Measurements from ENCODE around the gene ZBTB7C.

Gene ZBTB7C

DNA sequence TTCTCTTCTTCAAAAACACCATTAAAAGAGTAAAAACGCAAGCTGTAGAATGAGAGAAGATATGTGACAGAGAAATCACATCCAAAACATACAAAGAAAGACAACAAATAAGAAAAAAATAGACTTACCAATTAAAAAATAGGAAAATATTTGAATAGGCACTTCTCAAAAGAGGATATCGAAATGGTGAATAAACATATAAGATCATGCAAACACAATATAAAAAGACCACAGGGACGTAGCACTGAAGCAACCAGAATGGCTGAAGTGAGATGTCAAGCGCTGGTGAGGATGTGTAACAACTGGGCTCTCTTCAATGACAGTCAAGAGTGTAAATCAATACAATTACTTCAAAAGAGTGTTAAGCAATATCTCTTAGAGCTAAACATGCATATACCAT, 202.3 kb downstream of the ZBTB7C start:
- DNase-seq = no peak

DNA sequence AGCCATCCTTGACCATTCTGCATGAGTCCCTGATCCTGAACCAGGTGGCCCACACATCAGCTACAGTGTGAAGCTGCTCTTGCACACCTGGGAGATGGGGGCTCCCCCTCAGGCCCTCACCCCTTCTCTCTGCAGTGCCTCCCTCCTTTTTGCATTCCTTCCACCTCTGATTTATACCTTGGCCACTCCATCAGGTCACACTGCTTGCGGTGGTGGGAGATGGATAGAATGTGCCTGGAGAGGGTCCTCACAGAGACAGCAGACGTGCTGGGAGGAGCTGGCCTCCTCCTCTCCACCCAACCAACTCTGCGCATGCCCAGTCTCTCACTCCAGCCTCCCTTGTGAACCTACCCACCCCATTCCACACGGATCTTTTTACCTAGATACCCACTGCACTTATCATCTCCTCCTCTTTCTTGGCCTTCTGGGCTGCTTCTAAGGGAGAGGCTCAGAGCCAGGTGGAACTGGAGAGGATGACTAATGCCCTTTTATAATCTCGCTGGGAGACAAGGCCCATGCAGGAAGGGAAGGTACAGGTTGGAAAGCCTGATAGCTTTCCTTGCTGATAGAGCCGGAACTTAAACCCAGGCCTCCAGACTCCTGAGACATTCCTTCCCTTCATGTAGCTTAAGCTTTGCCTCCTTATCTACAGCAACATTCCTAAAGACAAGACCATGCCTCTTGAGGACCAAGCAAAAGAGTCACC, 205.1 kb downstream of the ZBTB7C start:
- no peak for DNase-seq

GRCh38 chr18:48203288-48203945, 205.8 kb downstream of the ZBTB7C start:
- no peak for DNase-seq

DNA sequence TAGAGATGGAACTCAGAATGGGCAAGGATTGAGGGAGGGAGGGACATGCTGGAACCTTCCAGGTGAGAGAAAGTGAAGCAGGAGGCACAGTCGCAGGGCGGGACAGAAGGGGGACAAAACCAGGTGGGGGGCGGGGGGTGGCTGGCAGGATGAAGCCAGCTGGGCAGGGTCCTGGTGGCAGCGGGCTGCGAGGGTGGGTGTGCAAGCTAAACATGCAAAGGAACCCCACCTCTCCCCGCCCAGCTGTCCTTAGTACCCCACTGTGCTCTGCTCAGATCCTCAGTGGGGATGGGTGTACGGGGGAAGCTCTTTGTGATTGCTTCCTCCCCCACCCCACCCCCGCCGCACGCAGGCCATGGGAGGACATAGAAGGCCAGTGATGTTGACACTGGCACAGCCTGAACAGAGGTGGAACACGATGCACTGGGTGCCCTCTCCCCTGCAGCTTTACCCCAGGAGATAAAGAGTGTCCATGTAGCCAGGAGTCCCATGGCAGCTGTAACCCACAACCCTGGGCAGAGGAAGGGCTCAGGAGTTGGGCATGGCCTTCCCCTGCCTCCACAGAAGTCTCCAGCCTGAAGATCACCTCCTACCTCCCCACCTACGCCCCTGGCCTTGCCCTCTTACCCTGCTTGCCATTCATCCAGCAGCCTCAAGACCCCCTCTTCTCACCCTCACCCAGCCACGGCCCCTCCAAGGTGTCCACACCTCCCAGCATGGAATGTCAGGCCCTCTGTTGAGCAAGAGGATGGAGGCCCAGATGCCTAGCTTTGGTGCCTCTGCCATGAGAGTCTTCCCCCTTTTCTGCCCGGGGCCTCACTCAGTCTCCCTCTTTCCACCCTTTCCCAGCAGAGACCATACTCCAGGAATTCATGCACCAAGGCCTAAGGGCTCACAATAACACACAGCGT, 206.6 kb downstream of the ZBTB7C start:
- no peak for DNase-seq

DNA sequence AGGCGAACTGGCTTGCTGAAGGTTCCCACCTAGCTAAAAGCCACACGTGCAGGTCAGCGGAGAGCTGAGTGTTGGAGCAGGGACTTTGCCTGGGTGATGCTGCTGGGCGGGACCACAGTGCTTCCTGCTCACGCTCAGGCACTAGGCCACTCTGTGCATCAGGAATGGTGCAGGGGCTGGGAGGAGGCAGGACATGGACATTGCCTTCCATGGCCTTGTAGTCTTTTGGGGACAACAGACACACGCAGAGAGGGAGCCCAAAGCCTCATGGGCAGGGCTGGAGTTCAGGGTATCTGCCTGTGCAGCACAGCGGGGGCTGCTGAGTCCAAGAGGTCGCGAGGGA, 207.2 kb downstream of the ZBTB7C start:
- no peak for DNase-seq

DNA sequence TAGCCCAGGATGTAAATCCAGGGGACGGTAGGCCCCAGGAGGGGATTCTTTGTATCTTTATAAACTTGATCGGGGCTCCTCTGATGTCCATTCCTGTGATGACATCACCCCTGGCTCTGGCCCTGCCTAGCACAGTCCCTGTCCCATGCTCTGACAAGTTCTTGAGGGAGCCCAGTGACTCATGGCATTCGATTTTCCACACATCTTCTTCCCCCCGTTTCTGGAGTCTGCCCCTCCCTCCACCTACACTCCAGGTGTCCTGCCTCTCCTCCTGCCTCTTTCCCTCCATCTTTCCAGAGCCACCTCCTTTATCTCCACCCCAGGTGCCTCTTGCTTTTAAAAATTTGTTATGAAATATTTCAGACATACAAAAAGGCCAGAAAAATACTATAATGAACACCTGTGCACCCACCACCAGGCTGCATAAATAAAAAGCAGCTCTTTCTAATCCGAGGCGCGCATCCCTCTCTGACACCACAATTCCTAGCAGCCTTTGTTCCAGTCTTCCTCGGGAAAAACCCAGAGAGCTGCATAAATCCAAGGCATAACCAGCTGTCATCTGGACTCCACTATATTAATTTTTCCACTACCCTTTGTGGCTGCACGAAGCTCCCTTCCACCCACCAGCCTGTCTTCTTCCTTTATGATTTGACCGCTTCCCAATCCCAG, 207.7 kb downstream of the ZBTB7C start:
- DNase-seq = no peak

DNA sequence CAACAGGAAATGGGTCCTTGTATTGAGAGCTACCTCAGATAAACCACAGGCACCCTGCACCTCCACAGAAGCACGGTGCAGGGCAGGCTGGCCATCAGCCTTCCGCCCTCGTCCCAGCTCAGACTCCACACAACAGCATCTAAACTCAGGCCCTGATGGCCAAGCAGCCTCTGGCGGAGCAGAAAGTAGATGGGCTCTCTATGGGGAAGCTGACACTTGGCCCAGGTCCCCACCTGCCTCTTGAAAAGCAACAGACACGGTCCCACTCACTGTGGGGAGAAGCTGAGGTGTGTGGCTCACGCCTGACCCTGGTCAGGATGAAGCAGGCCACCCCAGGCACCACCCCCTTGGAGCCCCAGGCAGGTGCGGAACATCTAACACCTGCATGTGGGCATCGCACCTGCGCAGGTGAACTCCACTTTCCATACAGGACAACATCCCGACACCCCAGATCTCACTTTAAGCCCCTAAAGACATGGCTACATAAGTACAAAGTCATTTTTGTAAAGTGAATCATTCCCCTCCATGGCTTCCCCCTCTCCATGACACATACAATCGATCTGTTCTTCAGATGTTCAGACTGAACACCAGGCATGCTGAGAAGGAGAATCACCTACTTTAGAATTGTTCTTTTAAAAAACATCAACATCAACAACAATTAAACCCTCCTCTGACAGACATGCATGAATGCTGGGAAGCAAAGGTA, 208.4 kb downstream of the ZBTB7C start:
- DNase-seq = no peak

- DNase-seq = no peak
Measured at GRCh38 chr18:48199399-48199798, 209.8 kb downstream of the ZBTB7C start.

DNA sequence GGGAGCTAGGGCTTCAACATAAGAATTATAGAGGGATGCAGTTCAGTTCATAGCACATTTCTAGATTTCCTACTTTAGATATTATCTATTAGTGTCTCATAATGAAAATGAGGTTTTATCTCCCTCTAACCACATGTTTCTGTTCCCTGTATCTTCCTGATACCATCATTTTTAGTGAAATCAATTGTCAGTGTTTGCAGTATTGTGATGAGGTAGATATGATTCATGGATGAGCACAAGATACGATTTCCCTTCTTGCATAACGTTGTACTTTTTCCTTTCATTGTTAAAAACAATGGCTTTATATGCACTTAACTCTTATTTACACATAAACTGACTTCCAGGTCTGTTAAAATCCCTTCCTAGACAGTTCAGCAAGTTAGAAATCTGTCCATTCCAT, 211.4 kb downstream of the ZBTB7C start:
- DNase-seq = no peak

GRCh38 chr18:48195787-48196186, 213.4 kb downstream of the ZBTB7C start:
- DNase-seq = no peak

GRCh38 chr18:48194591-48195181, 214.5 kb downstream of the ZBTB7C start:
- no peak for DNase-seq

- no peak for DNase-seq
Measured at GRCh38 chr18:48193521-48194492, 215.4 kb downstream of the ZBTB7C start.

DNA sequence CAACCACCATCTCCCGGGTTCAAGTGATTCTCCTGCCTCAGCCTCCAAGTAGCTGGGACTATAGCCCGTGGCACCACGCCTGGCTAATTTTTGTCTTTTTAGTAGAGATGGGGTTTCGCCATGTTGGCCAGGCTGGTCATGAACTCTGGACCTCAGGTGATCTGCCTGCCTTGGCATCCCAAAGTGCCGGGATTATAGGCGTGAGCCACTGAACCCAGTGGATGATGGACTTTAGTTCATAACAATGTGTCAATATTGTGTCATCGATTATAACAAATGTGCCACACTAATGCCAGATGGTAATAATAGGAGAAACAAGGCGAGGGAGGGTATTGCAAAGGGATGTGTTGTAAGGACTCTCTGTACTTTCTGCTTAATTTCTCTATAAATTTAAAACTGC, 216.6 kb downstream of the ZBTB7C start:
- DNase-seq = no peak

- no peak for DNase-seq
Measured at GRCh38 chr18:48191494-48191893, 217.7 kb downstream of the ZBTB7C start.

GRCh38 chr18:48190994-48191393, 218.2 kb downstream of the ZBTB7C start:
- DNase-seq = no peak

DNA sequence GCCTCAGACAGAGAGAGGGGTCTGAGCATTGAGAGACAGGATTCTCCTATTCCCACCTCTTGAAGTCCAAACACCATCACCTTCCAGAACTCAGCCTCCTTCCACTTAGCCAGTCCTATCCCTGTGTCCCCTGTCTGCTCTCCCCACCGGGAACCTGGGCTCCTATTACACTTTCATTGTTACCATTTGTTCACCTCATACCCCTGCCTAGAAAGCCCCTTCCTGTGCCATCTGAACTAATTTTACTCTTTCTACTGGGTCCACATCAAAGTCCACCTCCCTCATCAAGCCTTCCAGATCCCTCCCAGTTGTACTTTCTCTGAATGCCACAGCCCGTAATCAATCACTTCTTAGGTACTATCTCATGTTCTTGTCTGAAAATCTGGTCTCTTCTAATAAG, 220.6 kb downstream of the ZBTB7C start:
- DNase-seq = no peak

DNA sequence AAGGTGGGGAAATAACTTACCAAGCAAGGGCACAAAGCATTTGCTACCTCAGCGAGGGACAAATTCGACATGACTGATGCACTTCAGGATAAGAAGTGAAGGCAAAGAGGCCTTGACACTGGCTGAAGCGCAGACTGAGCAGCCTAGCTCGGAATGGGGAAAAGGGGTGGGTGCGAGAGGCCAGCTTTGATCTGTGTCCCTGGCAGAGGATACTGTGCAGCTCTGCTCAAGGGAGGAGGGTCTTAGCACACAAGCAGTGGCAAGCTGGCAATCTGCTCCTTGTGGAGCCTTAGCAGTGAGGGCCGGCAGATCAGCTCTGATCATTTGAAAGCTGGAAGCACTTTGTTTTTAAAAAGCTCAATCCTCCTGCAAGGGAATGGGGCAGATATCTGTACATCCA, 222.3 kb downstream of the ZBTB7C start:
- no peak for DNase-seq

DNA sequence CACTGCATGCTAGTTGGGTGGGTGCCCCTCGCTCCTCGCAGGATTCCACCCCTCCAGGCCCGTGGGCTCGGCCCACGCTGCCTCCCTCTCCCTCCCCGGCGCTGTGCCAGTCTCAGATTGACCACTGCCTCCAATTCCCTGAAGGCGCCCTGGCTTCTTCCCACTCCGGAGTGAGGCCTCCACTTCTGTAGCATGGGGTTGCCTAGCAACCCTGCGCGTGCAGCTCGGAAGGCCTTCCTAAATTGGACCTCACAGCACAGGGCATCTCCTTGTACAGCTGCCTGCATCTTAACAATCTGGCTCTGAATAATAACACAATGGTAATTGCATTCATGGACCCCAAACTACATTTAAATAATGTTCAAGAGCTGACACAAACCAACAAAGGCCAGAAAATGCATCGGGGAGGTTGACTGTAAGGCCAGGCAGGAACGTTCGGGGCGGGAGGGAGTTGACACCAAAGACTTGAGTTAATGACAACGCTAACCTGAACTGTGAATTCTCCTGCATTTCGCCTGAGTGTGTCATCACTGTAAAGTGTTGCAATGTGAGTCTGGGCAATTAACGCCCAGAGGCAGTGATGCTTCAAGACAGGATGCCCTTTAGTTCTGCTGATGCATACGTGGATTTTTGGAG, 222.9 kb downstream of the ZBTB7C start:
- DNase-seq = no peak

DNA sequence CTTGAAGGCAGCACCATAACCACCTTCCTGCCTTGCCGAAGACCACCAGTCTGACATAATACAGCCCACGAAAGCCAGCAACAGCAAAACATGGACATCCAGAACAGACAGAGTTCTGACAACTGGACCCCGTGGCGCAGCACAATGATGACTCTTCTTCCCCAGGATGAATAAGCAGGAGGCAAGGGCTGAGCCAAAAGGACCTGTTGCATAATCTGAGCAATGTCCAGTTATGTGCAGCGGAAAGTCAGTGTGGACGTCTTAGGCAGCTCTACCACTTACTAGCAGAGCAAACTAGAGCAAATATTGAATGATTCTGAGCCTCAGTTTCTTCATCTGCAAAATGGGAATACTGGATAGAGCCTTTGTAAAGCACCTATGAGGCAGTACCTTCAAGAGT, 225.1 kb downstream of the ZBTB7C start:
- DNase-seq = no peak

- DNase-seq = no peak
Measured at GRCh38 chr18:48183613-48184012, 225.6 kb downstream of the ZBTB7C start.

GRCh38 chr18:48182779-48183178, 226.4 kb downstream of the ZBTB7C start:
- no peak for DNase-seq

Measured in NCI-H1048 (cell line).